Lower lobe of right lung (tissue), 2 donors: ENCODE results near the gene INPP1. TPM values are rescaled to one million over a fixed set of nuclear protein-coding genes. Genes with fewer than 3 reads are reported as not detected.
"Not testable (repeated sequence)": the region's sequence is repeated elsewhere in the genome, so short reads cannot be mapped to it uniquely, and the experiment has no call there.

Experiments used
- ATAC-seq, 2 donors: fragments of 200-7000 bp; cut with Tn5 transposase; one replicate each; pipeline ENCODE4 v1.9.1; 2020 to 2022; ENCODE audit warnings: mild to moderate bottlenecking in 2 of 2, moderate library complexity in 2 of 2
- DNase-seq: peaks from one replicate; pipeline ENCODE4 v3.0.0-alpha.2; 2020
- H3K27ac ChIP-seq: fragments of 200-600 bp; one replicate; pipeline ENCODE4 v1.8.0; 2022
- H3K27me3 ChIP-seq: fragments of 200-600 bp; one replicate; pipeline ENCODE4 v1.8.0; 2022; ENCODE audit warnings: low read depth
- H3K36me3 ChIP-seq: fragments of 200-600 bp; one replicate; pipeline ENCODE4 v1.8.0; 2022; ENCODE audit warnings: mild to moderate bottlenecking
- H3K4me1 ChIP-seq: fragments of 200-600 bp; one replicate; pipeline ENCODE4 v1.8.0; 2022
- H3K4me3 ChIP-seq: fragments of 200-600 bp; one replicate; pipeline ENCODE4 v1.8.0; 2022; ENCODE audit warnings: mild to moderate bottlenecking
- H3K9me3 ChIP-seq: fragments of 200-600 bp; one replicate; pipeline ENCODE4 v1.8.0; 2022
- CTCF ChIP-seq: fragments of 200-600 bp; IDR thresholded peaks from one replicate; pipeline ENCODE4 v1.8.0; 2022; ENCODE audit warnings: antibody characterized with exemption, mild to moderate bottlenecking
- intact Hi-C: fragments of 100-400 bp; cut with DNase I; formaldehyde crosslinking; loops from one replicate; pipeline ENCODE4 v1.11.0; 2022
- total RNA-seq: library from RNA; stranded (reverse); fragmentation: NEBNext Ultra II Directional; extraction: Animal tissue kit (Norgen Biotek cat#: 25700); gene quantifications from one replicate; pipeline ENCODE4 v1.2.1, GENCODE V29; 2021
- donor health status: DM: no; HTN: yes; CAD: no; lungs with severe emphysema.

INPP1 gene
- total RNA-seq, 1 donor from 2014 or later = 23.4 TPM

GRCh38 chr2:190335225-190335559 is 8.2 kb upstream of the INPP1 start:
- ATAC-seq (no peak), DNase-seq (no peak)
- Histone ChIP-seq H3K27ac (no peak overlapping the region), H3K27me3 (no peaks in the 10 kb centered on the region), H3K4me3 (no peak overlapping the region), H3K9me3 (no peaks in the 10 kb centered on the region), H3K36me3 (no peaks in the 10 kb centered on the region), H3K4me1 (no peaks in the 10 kb centered on the region)
- TF ChIP-seq CTCF = no peak
- intact Hi-C loops = no loop called here

- H3K27ac ChIP-seq, H3K4me3 ChIP-seq, H3K27me3 ChIP-seq, intact Hi-C loops, DNase-seq, ATAC-seq, H3K36me3 ChIP-seq, H3K9me3 ChIP-seq, H3K4me1 ChIP-seq: not testable (repeated sequence)
Observed at GRCh38 chr2:190335584-190335983, 7.8 kb upstream of the INPP1 start.

- DNase-seq = no peak
- no peaks in the 10 kb centered on the region for H3K27me3 ChIP-seq
- no peaks in the 10 kb centered on the region for H3K9me3 ChIP-seq
- no peak for ATAC-seq
- H3K4me3 ChIP-seq = no peak overlapping the region
- no peaks in the 10 kb centered on the region for H3K4me1 ChIP-seq
- H3K36me3 ChIP-seq = no peaks in the 10 kb centered on the region
- no peak for TF ChIP-seq CTCF
- intact Hi-C loops = no loop called here
- no peak overlapping the region for H3K27ac ChIP-seq
Observed at GRCh38 chr2:190336420-190336819, 7.0 kb upstream of the INPP1 start.

- no peak for DNase-seq
- Histone ChIP-seq H3K27me3 (no peaks in the 10 kb centered on the region), H3K36me3 (no peaks in the 10 kb centered on the region), H3K4me1 (peaks cover 4% of the 10 kb centered on the region), H3K4me3 (no peak overlapping the region), H3K9me3 (no peaks in the 10 kb centered on the region), H3K27ac (no peak overlapping the region)
- ATAC-seq = no peak
- intact Hi-C loops = no loop called here
- TF ChIP-seq CTCF = no peak
Observed at GRCh38 chr2:190338453-190338852, 4.9 kb upstream of the INPP1 start.

GRCh38 chr2:190339394-190339793 is 4.0 kb upstream of the INPP1 start:
- H3K4me3 ChIP-seq = no peak overlapping the region
- ATAC-seq (no peak), DNase-seq (no peak)
- no peak overlapping the region for H3K27ac ChIP-seq
- peaks cover 6% of the 10 kb centered on the region for H3K4me1 ChIP-seq
- no peaks in the 10 kb centered on the region for H3K9me3 ChIP-seq
- TF ChIP-seq CTCF = no peak
- intact Hi-C loops = no loop called here
- no peaks in the 10 kb centered on the region for H3K36me3 ChIP-seq
- no peaks in the 10 kb centered on the region for H3K27me3 ChIP-seq

GRCh38 chr2:190340369-190340768 is 3.0 kb upstream of the INPP1 start:
- no peak for ATAC-seq
- H3K4me1 ChIP-seq = peaks cover 14% of the 10 kb centered on the region
- H3K4me3 ChIP-seq = no peak overlapping the region
- no peak for TF ChIP-seq CTCF
- intact Hi-C loops = no loop called here
- no peaks in the 10 kb centered on the region for H3K27me3 ChIP-seq
- no peaks in the 10 kb centered on the region for H3K9me3 ChIP-seq
- H3K27ac ChIP-seq = no peak overlapping the region
- no peak for DNase-seq
- H3K36me3 ChIP-seq = no peaks in the 10 kb centered on the region
